Activated CD4-positive, CD25-positive, alpha-beta regulatory T cell treated with anti-CD3 and anti-CD28 coated beads, Interleukin-2, amount 50 U/mL, for 72 hours (primary cell): ENCODE results near the gene GPR50.

Source experiments
- DNase-seq: peaks from one replicate; pipeline ENCODE4 v3.0.0; 2021

The GPR50 gene

GRCh38 chrX:151176231-151176750, at the start of gene GPR50:
GPR50 (plus strand) TSS chrX:151176584; CDS start chrX:151176722, 138 bp downstream.
- no peak for DNase-seq

- DNase-seq: no peak
These were observed 43.9 kb upstream of the GPR50 start for GRCh38 chrX:151132531-151132930.

- no peak for DNase-seq
These were observed 24.6 kb upstream of the GPR50 start for GRCh38 chrX:151151665-151152267.

- DNase-seq: no peak
These were observed 23.3 kb upstream of the GPR50 start for GRCh38 chrX:151153086-151153485.

GRCh38 chrX:151153667-151154066, 22.7 kb upstream of the GPR50 start:
- DNase-seq: no peak

GRCh38 chrX:151155234-151155633, 21.1 kb upstream of the GPR50 start:
- DNase-seq: no peak

GRCh38 chrX:151161690-151162089, 14.7 kb upstream of the GPR50 start:
- no peak for DNase-seq

GRCh38 chrX:151167791-151168345, 8.5 kb upstream of the GPR50 start:
- no peak for DNase-seq

GRCh38 chrX:151169783-151170182, 6.6 kb upstream of the GPR50 start:
- DNase-seq: no peak

- no peak for DNase-seq
These were observed 1.7 kb upstream of the GPR50 start for GRCh38 chrX:151174581-151175282.

- DNase-seq: no peak
These were observed 911 bp upstream of the GPR50 start for GRCh38 chrX:151175283-151176062.

GRCh38 chrX:151177141-151178027, 1.0 kb downstream of the GPR50 start:
- no peak for DNase-seq

GRCh38 chrX:151178746-151179145, 2.4 kb downstream of the GPR50 start:
- no peak for DNase-seq

GRCh38 chrX:151180400-151180799, 4.0 kb downstream of the GPR50 start:
- no peak for DNase-seq

- DNase-seq: no peak
These were observed 4.7 kb downstream of the GPR50 start for GRCh38 chrX:151181088-151181487.

GRCh38 chrX:151183233-151183753, 6.9 kb downstream of the GPR50 start:
- no peak for DNase-seq

- no peak for DNase-seq
These were observed 7.7 kb downstream of the GPR50 start for GRCh38 chrX:151183912-151184565.

GRCh38 chrX:151184705-151185104, 8.3 kb downstream of the GPR50 start:
- DNase-seq: no peak

GRCh38 chrX:151206871-151207270, 30.5 kb downstream of the GPR50 start:
- no peak for DNase-seq

- no peak for DNase-seq
These were observed 49.5 kb downstream of the GPR50 start for GRCh38 chrX:151225843-151226242.

- no peak for DNase-seq
These were observed 50.6 kb downstream of the GPR50 start for GRCh38 chrX:151226941-151227340.

GRCh38 chrX:151227627-151228026, 51.2 kb downstream of the GPR50 start:
- DNase-seq: no peak
